Stimulated activated CD4-positive, alpha-beta T cell treated with anti-CD3 and anti-CD28 coated beads, TNF-alpha, amount 100 ng/mL, for 4 hours (primary cell): ENCODE data around the gene NEURL4.
A peak's percentile ranks its signal among the peaks of the same experiment; 100 is the strongest.

Experiments used
- DNase-seq, 3 experiments: peaks; one replicate each; pipeline ENCODE4 v3.0.0-alpha.2; 2020; ENCODE audit warnings: low read depth in 3 of 3

Gene NEURL4

GRCh38 chr17:7304179-7304578 is 25.0 kb downstream of the NEURL4 start:
- DNase-seq: no peak

DNA sequence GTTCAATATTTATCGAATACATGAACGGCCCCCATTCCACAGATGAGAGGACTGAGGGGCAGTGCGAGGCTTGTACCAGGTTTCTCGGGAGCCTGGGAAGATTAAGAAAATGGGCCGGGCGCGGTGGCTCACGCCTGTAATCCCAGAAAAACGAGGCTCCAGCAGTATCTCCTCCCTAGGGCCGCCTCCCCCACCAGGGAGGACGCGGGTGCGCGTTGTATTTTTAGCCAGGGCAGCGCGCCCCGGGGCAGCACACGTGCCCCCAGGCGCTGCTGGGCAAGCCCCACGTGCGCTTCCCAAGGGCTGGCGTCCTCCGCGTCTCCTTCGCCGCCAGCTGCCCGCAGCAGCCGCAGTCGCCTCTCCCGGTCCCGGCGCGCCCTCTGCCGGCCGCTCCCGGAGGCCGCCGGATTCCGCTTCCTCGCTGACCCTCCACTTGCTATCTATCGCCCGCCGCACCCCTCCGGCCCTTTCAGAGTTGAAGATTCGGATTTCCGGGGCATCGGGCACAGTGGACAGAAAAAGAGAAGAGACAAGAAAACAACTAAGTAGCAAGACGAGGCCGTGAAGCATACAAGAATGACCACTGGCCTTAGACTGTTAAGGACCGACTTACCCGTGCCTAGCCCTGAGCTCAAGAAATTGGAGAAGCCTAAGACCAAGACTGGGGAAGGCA is 32.8 kb downstream of the NEURL4 start:
- peak in 1 of 3 experiments; percentile 44 for DNase-seq

- no peak for DNase-seq
These were observed 33.6 kb downstream of the NEURL4 start for GRCh38 chr17:7295230-7296180.

- DNase-seq: peak in 2 of 3 experiments; percentile 60 to 66
These were observed 34.5 kb downstream of the NEURL4 start, which contains the start of gene YBX2 for GRCh38 chr17:7294614-7295153. Gene YBX2 (minus strand): TSS chr17:7294639. CDS start chr17:7294500, 139 bp downstream.

GRCh38 chr17:7293816-7294613 is 35.1 kb downstream of the NEURL4 start:
- DNase-seq: no peak

DNA sequence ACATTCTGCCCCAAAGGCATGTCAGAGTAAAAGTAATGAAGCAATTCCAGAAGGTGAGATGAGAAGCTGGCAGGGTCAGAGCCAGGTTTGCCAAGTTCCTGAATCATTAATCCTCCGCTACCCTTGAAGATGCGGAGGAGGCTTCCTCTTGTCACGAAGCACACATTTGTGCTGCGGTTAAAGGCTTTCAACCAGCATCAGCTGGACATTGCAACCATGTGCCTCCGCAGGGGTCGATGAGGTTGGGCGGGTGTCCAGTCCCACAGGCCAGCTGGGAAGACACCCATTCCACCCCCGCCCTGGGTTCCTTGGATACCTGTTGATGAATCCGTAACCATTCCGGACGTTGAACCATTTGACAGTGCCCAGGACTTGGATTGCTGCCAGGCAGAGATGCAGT is 36.0 kb downstream of the NEURL4 start:
- DNase-seq: no peak

GRCh38 chr17:7292729-7293128 is 36.4 kb downstream of the NEURL4 start:
- DNase-seq: no peak

GRCh38 chr17:7292194-7292593 is 36.9 kb downstream of the NEURL4 start:
- DNase-seq: no peak

- no peak for DNase-seq
These were observed 38.5 kb downstream of the NEURL4 start for GRCh38 chr17:7290685-7291084.

DNA sequence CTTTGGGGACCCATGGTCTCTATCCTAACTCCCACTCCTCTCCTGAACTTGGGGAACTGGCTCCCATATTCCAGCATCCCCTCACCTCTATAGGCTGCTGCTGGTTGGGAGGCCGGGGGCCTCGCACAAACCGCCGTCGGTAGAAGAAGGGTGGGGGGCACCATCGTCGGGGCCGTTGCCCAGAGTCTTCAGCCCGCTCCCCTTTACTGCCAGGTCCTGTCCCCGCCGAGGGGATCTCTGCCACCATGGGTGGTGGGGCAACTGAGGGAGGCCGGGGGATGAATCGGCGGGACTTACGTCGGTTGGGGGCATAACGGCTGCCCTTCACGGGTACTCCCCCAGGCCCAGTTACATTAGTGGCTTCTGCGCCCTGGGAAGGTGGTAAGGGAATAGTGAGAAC is 39.0 kb downstream of the NEURL4 start:
- no peak for DNase-seq

DNA sequence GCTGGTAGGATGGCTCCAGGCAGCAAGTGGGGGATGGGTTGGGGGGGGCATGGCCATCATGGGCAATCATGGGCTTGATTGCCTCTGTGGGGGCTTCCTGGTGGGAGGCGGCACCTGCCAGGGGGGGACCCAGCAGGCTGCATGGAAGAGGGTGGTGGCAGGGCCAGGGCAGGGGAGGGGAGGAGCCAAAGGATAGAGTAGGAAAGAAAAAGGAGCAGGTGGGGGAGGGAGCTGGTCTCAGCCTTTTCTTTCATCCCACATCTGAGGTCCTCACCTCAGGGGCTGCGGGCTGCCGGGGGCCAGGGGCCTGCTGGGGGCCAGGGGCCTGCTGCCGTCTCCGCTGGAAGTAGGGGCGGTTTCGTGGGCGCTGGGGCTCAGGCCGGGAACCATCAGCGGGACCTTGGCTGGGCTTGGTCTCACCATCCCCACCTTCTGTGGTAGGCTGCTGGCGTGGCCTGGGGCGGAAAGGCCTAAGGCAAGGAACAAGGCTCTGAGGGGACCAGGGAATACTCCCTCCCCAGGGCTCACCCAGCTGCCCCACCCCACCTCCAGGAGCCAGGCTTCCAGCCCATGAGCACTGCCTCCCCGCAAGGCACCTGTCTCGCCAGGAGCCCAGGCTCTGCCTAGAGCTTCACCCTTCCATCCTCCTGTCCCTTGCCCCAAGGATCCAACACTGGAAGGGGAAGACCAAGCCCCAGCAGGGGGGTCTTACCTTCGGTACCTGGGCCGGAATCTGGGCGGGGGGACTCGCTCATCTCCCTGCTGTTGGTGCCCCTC is 39.7 kb downstream of the NEURL4 start:
- no peak for DNase-seq

GRCh38 chr17:7285679-7286078 is 43.5 kb downstream of the NEURL4 start:
- DNase-seq: no peak

- no peak for DNase-seq
These were observed 44.2 kb downstream of the NEURL4 start for GRCh38 chr17:7284911-7285310.

DNA sequence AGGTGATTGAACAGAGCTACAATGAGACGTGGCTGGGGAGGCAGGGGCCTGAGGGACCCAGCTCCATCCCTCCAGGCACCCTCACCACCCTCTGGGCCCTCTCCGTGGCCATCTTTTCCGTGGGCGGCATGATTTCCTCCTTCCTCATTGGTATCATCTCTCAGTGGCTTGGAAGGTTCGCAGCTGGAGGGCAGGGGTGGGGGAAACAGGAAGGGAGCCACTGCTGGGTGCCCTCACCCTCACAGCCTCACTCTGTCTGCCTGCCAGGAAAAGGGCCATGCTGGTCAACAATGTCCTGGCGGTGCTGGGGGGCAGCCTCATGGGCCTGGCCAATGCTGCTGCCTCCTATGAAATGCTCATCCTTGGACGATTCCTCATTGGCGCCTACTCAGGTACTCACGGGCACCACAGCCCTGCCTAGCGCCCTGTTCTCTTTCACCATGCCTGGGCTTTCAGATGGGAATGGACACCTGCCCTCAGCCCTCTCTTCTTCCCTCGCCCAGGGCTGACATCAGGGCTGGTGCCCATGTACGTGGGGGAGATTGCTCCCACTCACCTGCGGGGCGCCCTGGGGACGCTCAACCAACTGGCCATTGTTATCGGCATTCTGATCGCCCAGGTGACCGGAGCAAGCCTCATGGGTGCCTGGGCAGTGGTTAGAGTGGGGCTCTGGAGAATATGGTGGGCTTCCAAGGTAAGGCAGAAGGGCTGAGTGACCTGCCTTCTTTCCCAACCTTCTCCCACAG is 45.5 kb downstream of the NEURL4 start:
- no peak for DNase-seq

GRCh38 chr17:7282752-7283321 is 46.3 kb downstream of the NEURL4 start:
- DNase-seq: no peak

DNA sequence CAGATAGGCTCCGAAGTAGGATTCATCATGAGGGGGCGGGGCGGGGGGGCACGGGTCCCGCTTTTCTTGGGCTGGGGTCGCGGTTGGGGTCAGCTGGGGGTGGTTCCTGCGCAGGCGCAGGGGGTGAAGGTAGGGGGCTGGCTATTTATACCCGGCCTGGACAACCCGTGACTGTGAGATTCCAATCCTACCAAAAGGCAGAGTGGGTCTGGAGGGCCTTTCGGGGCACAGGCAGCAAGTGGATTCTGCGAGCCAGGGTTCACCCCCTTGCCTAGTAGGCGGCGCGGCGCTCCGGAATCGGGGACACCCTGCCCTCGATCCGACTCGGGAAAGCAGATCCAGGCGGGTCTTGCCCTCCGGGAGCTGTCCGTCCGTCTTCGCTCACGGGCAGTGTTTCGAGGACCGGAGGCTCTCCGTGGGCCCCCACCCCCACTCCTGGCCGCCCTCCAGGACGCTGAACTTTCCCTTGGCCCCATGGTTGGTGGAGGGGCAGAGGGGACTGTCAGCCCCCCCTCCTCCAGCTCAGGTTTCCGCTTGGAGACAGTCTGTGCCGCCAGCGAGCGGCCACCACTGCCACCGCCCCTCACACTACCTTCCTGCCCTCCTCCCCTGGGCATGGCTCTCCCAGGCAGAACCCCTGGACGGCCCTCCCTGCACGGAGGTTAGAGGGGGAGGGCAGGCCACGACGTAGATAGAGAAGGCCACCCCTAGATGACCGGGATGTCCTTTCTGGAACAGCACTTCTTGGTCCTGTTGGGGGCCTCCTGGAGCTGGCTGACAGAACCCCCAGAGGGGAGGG is 47.0 kb downstream of the NEURL4 start:
- DNase-seq: no peak

GRCh38 chr17:7281074-7281952 is 47.8 kb downstream of the NEURL4 start, which contains the start of gene SLC2A4:
Gene SLC2A4 (plus strand): TSS chr17:7281718. CDS start chr17:7281935, 217 bp downstream.
- peak; percentile 81 to 85 (median 82) for DNase-seq
